NCI-H2196 (cell line): Measurements from ENCODE around the gene PPP2R3A.

Experiments used
- DNase-seq: peaks from one replicate; lab custom pipeline; 2025; ENCODE audit not compliant: unreplicated experiment; lab: John Stamatoyannopoulos, UW

PPP2R3A gene

DNA sequence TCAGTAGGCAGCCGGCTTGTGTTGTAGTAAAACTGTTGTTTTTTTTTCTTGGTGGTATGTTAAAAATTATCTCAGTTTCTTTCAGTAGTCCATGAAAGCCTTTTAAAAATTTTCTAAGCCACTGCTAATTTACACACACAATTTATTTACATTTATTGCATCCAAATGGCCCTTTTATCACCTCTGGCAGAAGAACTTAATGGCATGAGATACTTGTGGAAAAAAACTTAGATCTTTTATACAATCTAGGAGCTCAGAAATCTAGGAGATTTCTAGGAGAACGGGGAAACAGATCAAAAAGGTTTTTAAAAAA is 1.4 kb downstream of the PPP2R3A start:
- DNase-seq = no peak

- no peak for DNase-seq
Observed at GRCh38 chr3:135967867-135968266, 2.3 kb downstream of the PPP2R3A start.

DNA sequence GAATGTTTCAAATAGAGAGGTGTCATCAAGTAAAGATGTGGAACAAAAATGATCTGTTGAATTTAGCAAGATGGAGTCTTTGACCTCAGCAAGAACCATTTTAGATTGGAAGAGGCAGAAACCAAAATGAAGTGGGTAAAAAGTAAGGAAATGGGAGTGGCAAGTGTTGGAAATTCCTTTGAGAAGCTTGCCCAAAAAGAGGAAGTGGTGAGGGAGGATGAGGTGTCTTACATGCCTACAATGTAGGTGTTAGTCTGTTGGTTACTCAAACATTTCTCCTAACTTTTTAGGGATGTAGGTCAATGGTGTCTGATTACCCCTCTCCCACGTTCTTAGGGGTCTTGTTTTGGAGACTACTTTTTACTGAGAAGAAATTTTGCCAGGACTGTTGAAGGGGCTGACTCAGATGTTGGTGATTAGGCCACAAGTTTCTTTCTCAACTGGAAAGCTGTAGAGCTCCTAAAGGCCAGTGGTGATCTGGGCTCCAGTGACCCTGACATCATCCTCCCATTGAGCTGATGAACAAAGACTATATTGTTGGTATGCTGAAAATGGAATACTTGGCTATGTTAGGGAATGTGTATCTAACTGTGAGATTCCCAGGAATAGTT is 5.1 kb downstream of the PPP2R3A start:
- no peak for DNase-seq

DNA sequence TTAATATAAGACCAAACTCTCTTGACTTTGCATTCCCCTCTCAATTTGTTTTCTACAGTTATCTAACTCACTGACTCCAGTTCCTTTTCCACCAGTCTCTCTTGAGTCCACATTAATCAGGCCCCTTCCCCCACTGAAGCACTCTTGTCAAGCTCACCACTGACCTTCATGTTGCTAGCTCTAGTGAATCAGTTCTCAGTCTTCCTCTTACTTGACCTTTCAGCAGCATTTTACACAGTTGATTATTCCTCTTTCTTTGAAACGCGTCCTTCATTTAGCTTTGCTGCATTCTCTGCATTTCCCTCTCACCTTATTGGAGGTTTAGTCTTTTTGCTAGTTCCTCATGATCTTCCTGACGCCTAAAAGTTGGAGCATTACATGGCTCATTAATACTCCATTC is 8.3 kb downstream of the PPP2R3A start:
- DNase-seq = no peak

DNA sequence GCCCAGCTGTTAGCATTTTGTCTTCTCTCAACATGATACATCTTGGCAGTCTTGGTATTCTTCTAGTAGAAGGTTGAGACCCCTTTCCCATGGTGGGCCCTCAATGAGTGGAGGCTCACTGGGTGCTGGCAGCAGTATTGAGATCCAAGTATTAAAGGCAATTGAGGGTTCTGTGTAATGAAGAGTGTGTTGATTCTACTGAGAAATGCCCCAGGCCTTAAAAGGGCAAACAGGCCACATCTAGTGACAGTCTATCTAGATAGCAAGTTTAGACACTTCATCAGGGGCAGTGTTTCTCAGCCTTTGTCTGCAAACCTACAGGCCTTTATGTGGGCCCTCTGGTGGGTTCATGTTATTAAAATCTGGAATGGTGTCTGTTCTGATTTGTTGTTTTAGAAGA is 9.5 kb downstream of the PPP2R3A start:
- no peak for DNase-seq

DNA sequence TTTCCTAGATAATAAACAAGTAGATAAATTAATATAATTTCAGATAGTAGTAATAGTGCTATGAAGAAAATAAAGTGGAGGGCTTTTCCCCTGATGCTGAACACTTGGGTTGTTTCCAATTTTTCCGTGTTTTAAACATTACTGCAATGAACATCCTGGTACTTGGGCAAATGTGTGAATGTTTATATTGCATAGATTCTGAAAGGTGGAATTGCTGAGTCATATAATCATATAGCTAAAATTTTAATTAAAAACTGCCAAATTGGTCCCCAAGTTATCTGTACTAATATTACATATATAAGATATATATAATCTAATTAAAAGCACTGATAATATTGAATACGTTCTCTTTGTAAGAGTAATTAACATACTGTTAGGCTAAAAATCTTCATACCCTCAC is 10.0 kb downstream of the PPP2R3A start:
- no peak for DNase-seq

- no peak for DNase-seq
Observed at GRCh38 chr3:135980343-135980742, 14.8 kb downstream of the PPP2R3A start.

DNA sequence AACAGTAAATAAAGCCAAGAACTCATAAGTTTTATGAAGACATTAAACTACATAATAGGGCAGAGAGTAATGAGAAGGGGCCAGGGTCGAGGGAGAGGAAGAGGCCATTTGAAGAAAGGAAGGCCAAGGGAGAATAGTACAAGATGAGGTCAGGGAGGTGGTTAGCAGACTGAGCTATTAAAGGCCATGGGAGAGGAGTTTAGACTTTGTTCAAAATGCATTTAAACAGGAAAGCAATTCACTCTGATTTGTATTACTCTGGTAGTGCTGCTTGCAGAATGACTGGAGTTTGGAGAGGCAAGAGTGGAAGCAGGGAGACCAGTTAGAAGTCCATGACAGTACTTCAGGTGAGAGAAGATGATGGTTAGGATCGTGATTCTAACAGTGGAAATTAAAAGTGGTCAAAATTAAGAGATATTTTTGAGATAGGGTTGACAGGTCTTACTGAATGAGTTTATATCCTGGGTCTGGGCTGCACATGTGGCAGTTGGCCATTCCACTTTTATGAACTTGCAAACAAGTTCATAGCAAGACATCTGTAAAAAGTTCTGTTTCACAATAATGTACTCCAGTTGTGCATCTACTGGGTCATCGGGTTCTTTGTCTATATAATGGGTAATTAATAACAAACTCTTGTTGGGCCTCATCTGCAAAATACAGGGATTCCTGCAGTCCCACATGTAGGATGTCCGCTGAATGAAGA is 16.3 kb downstream of the PPP2R3A start:
- DNase-seq = no peak

DNA sequence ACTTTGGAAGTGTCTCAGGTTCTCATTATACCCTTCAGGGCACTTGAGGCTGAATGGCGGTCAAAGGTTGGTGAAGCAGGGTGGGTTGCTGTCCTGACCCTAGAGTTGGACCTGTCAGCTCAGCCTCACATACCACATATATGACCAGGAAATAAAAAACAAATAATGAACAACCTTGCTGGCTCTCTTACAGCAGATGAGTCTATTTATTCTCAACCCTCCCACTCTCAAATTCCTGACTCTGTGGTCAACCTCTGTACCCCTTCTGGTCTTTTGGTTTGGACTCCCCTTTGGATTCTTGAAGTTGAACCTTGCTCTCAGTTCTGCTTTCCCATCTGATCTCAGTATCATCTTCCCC is 16.9 kb downstream of the PPP2R3A start:
- DNase-seq = no peak

DNA sequence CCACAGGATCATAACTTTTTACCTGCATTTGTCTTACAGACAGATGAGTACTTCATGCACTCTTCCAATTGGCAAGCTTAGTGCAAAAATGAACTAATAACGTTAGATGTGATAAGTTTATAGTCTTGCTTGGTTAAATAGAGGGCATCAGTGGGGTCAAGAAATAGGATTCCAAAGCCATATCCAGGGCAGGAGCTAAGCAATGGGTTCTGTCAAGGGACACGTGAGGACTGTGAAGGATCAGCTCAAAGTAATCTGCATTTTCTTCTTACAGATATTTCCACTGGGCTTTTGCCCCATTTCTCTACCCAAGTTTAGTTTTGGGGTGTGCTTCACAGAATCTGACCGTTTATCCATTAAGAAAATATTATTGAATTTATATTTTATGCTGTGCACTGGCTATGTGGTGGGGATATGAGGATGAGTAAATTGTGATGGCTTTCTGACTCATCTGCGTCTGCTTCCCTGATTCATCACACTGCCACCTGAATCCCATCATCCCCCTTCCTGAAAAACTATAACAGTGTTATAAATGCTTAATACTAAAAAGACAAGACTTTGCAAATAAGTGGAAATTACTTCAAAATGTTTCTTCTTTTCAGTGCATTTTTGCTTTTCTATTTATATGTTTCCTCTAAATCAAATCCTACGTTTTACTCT is 17.5 kb downstream of the PPP2R3A start:
- DNase-seq = no peak

- DNase-seq = no peak
Observed at GRCh38 chr3:135987661-135988060, 22.1 kb downstream of the PPP2R3A start.

GRCh38 chr3:135989242-135989641 is 23.7 kb downstream of the PPP2R3A start:
- DNase-seq = no peak

DNA sequence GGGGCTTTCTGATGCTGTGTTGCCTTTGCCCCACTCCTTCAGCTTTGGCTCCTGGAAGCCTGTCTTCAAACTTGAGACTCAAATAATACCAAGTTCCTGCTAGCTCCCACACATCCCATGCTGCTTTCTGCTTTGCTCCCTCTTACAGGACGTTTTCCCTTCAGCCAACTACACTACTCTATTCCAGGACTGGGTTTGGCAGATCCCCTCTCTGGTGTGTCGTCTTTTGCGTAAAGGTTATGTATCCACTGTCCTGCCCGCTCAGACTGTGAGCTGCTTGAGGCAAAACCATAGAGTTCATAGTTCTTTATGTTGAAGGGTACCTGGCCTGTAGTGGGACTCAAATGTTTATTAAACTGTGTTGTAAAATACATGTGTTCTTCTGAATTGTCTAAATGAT is 25.4 kb downstream of the PPP2R3A start:
- DNase-seq = no peak

GRCh38 chr3:135991621-135992020 is 26.1 kb downstream of the PPP2R3A start:
- no peak for DNase-seq

DNA sequence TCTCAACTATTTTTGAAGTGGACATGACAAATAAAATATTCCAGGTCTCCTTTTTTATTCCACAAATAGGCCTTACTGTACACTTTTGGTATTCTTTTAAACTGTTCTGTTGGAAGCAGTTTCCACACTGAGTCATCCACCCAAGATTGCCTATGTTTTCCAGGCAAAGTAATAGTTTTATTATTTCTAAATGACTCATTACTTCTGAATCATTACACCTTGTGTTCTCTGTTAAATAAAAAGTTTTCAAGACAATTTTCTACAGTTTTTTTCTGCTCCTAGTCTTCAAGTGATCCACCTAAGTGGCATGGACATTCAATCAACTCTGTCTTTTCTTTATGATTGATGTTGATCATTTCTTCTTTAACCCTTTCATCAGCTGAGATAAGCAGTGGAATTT is 26.5 kb downstream of the PPP2R3A start:
- no peak for DNase-seq

DNA sequence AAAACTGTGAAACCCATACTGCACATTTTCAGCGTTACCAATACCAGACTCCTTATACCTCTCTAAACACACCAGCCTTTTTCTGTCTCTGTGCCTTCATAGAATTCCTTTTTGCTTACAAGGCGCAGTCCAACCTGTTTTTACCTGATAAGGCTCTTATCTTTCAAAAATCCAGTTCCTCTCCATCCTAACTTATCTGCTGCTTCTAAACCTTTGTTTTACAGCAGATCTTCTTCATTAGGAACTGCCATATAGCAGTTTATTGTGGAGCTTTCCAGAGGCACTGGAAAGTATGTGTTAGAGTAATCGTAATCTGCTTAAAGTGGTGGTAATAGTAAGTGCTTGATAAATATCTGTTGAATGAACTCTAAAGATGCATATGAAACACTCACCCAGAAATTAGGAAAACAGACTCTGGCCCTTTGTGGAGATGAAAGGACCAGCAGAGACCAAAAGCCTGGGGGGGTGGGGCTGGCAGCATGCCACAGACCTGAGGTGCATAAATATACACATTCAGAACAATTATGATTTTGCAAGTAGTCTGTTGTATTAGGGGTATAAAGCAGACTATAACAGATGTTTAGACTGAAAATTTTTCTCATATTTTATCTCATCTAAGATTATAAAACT is 29.3 kb downstream of the PPP2R3A start:
- DNase-seq = no peak

DNA sequence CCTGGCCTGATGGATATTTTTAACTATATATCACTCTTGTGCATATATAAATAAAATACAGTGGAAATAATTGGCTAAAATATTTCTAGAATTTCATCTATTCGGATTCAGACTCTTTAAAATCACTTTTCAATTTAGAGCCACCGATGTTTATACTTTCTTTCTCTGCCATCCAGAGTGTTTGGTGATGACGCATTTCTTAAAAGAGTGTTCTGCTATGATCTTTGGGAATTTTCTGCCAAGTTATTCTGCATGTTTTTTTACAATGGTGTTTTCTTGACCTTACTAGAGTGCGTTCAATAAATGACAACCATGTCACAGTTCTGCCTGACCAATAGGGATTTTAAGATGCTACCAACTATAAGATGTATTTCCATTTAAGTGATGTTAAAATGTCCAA is 30.2 kb downstream of the PPP2R3A start:
- no peak for DNase-seq

DNA sequence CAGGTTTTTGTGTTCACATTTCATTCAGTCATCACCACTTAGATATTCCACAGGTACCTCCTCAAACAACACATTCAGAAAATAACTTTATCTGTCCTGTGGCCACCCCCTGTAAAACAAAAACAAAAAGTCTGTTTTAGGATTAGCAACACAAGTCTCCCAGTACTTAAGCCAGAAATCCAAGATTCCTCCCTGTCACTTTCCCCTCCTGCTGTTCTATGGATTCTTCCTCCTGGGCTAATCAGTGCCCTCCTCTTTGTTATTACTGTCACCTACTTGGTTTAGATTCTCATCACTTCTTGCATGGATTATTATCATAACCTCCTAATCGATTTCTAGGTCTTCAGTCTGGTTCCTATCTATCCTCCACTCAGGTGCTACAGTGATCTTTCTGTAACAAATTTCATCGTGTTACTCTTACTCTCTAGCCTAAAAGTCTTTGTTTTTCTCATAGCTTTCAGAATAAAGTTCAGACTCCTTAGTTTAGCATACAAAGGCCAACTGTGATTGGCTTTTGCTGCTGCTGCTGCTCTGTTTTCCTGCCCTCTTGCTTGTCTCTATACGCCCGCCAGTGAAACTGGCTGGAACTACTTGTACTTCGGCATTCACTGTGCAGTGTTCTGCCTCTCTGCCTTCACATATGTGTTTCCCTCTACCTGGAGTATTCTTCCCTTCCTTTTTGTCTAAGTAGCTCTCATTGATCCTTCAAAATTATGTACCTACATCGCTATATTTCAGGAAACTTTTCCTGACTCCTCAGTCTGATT is 32.2 kb downstream of the PPP2R3A start:
- no peak for DNase-seq

DNA sequence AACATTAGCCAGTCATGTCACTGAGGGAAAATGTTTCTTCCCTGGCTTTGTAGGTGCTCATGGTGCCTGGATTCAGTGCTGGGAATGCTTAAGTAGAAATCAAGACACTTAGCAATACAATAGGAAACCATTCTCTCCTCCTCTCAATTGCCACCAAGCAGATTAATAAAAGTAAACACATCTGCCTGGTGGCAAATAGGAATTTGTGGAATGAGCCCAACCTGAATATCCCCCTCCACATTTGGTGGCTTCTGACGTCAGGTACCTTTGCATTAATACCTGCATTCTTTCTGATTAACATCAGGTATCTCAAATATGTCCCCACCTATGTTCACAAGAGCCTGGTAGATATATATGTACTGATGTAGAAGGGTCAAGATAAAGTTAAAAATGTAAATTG is 42.7 kb downstream of the PPP2R3A start:
- no peak for DNase-seq

- DNase-seq = no peak
Observed at GRCh38 chr3:136008732-136009470, 43.4 kb downstream of the PPP2R3A start.

DNA sequence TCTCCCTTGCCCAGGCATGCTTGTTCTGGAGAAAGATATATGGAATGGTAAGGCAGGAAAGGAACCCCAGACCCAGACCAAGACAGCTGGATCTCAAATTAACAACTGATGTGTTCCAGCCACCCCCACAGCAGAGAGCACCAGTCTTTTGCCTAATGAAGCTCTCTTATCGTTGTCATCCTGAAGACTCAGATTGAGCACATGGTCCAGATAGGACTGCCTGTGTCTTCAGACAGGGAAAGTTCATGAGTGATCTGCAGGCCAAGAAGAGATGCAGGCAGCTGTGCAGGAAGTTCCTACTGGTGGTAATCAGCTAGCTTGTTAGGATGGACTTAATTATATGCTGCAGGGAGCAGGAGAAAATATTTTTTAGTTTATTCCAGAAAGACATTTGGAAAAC is 53.3 kb downstream of the PPP2R3A start:
- DNase-seq = no peak
